Measurements from ENCODE around the gene SLC14A1.

Gene SLC14A1

DNA sequence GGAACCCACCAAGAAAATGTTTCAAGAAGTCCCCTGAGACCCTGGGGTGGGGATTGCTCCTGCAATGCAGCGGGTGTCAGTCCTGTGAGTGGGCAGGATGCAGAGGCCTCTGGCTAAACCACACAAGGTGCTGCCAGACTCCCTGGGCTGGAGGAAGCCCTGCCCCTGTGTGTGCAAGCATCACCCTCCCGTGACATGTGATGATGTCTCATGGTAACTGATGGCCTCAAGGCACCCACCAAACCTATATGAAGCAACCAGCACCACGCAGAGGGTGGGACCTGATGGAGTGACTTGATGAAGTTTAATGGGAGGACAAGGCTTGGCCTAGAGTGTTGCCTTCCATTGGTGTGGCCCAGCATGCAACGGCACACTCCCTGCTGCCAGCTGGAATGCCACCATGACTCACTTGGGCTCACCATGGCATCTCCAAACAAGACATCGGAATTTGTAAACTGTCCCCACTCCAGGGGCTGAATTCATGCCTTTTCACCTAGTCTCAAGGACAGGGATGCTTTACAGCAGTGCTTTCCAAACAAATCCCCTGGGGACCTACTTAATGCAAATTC is 8.7 kb upstream of the SLC14A1 start:
- no peak for DNase-seq (ENCODE audit: insufficient read length, low spot score)
- TF ChIP-seq POLR2AphosphoS5 (IDR thresholded peaks at IDR 0.05; ENCODE audit: low read depth, low read length): no peak
- TF ChIP-seq PAX5 (IDR thresholded peaks at IDR 0.05; ENCODE audit: insufficient read depth, low read length, severe bottlenecking): no peak
- TF ChIP-seq POU2F2 (IDR thresholded peaks at IDR 0.05; ENCODE audit: low read depth, low read length): no peak
- TF ChIP-seq SPI1 (IDR thresholded peaks at IDR 0.05; ENCODE audit: low read depth, low read length): no peak
- no peak for TF ChIP-seq POLR2A (IDR thresholded peaks at IDR 0.05; ENCODE audit: low read depth, low read length)
- no peak for TF ChIP-seq TAF1 (IDR thresholded peaks at IDR 0.05; ENCODE audit: low read depth, low read length)
- no peak for FAIRE-seq

- TF ChIP-seq SPI1 (IDR thresholded peaks at IDR 0.05; ENCODE audit: low read depth, low read length) (no peak), POLR2AphosphoS5 (IDR thresholded peaks at IDR 0.05; ENCODE audit: low read depth, low read length) (no peak), POLR2A (IDR thresholded peaks at IDR 0.05; ENCODE audit: low read depth, low read length) (no peak), TAF1 (IDR thresholded peaks at IDR 0.05; ENCODE audit: low read depth, low read length) (no peak), POU2F2 (IDR thresholded peaks at IDR 0.05; ENCODE audit: low read depth, low read length) (no peak), PAX5 (IDR thresholded peaks at IDR 0.05; ENCODE audit: insufficient read depth, low read length, severe bottlenecking) (no peak)
- DNase-seq (ENCODE audit: insufficient read length, low spot score): no peak
- no peak for FAIRE-seq
Observed at GRCh38 chr18:45719106-45719505, 4.9 kb upstream of the SLC14A1 start.

- TF ChIP-seq PAX5 (IDR thresholded peaks at IDR 0.05; ENCODE audit: insufficient read depth, low read length, severe bottlenecking) (no peak), POLR2AphosphoS5 (IDR thresholded peaks at IDR 0.05; ENCODE audit: low read depth, low read length) (no peak), POLR2A (IDR thresholded peaks at IDR 0.05; ENCODE audit: low read depth, low read length) (no peak), SPI1 (IDR thresholded peaks at IDR 0.05; ENCODE audit: low read depth, low read length) (no peak), POU2F2 (IDR thresholded peaks at IDR 0.05; ENCODE audit: low read depth, low read length) (no peak), TAF1 (IDR thresholded peaks at IDR 0.05; ENCODE audit: low read depth, low read length) (no peak)
- FAIRE-seq (peak; percentile 45), DNase-seq (ENCODE audit: insufficient read length, low spot score) (peak; percentile 60)
Observed at GRCh38 chr18:45722899-45723298, 1.1 kb upstream of the SLC14A1 start.

- DNase-seq (ENCODE audit: insufficient read length, low spot score): no peak
- no peak for TF ChIP-seq POLR2AphosphoS5 (IDR thresholded peaks at IDR 0.05; ENCODE audit: low read depth, low read length)
- TF ChIP-seq POLR2A (IDR thresholded peaks at IDR 0.05; ENCODE audit: low read depth, low read length): no peak
- TF ChIP-seq PAX5 (IDR thresholded peaks at IDR 0.05; ENCODE audit: insufficient read depth, low read length, severe bottlenecking): no peak
- no peak for TF ChIP-seq POU2F2 (IDR thresholded peaks at IDR 0.05; ENCODE audit: low read depth, low read length)
- no peak for TF ChIP-seq SPI1 (IDR thresholded peaks at IDR 0.05; ENCODE audit: low read depth, low read length)
- no peak for TF ChIP-seq TAF1 (IDR thresholded peaks at IDR 0.05; ENCODE audit: low read depth, low read length)
- FAIRE-seq: no peak
Observed at GRCh38 chr18:45724601-45725000, 620 bp downstream of the SLC14A1 start.

- DNase-seq (ENCODE audit: insufficient read length, low spot score): no peak
- TF ChIP-seq PAX5 (IDR thresholded peaks at IDR 0.05; ENCODE audit: insufficient read depth, low read length, severe bottlenecking): no peak
- TF ChIP-seq POU2F2 (IDR thresholded peaks at IDR 0.05; ENCODE audit: low read depth, low read length): no peak
- no peak for TF ChIP-seq SPI1 (IDR thresholded peaks at IDR 0.05; ENCODE audit: low read depth, low read length)
- TF ChIP-seq POLR2AphosphoS5 (IDR thresholded peaks at IDR 0.05; ENCODE audit: low read depth, low read length): no peak
- TF ChIP-seq POLR2A (IDR thresholded peaks at IDR 0.05; ENCODE audit: low read depth, low read length): no peak
- no peak for TF ChIP-seq TAF1 (IDR thresholded peaks at IDR 0.05; ENCODE audit: low read depth, low read length)
Observed at GRCh38 chr18:45725336-45725735, 1.4 kb downstream of the SLC14A1 start.

DNA sequence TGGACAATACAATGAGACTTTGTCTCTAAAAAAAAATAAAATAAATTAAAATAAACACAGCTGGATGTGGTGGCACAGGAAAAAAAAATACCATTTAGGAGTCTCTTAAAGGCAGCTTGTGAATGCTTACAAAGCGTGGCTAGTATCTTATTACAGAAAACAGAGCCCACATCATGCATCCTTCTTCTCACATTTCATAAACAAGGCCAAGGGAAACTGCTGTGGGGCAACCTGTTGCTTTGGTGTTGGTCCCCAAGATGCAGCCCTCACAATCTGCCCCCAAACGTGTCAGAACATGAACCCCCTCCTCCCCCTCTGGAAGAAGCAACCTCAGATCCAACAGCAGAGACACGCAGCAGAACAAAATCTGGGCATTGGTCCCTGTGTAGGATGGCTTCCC is 2.6 kb downstream of the SLC14A1 start:
- FAIRE-seq (no peak), DNase-seq (ENCODE audit: insufficient read length, low spot score) (no peak)
- TF ChIP-seq PAX5 (IDR thresholded peaks at IDR 0.05; ENCODE audit: insufficient read depth, low read length, severe bottlenecking) (no peak), POLR2AphosphoS5 (IDR thresholded peaks at IDR 0.05; ENCODE audit: low read depth, low read length) (no peak), POU2F2 (IDR thresholded peaks at IDR 0.05; ENCODE audit: low read depth, low read length) (no peak), TAF1 (IDR thresholded peaks at IDR 0.05; ENCODE audit: low read depth, low read length) (no peak), POLR2A (IDR thresholded peaks at IDR 0.05; ENCODE audit: low read depth, low read length) (no peak), SPI1 (IDR thresholded peaks at IDR 0.05; ENCODE audit: low read depth, low read length) (no peak)

More at GRCh38 chr18:45725336-45725735, 1.4 kb downstream of the SLC14A1 start:
- FAIRE-seq: no peak

DNA sequence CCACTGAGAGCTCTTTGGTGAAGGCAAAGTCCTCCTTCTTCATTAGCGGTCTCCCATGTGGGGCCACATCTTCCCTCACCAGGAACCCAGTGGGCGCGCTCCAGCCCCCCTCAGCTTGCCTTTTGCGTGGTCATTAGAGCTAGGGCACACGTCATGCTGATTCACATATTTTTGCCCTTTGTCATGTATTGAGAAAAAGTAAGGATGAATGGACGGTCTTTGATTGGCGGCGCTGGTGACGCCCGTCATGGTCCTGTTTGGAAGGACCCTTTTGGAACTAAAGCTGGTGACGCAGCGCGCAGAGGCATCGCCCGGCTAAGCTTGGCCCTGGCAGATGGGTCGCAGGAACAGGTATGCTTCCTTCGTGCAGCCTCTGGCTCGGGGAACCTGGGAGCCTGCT is 3.1 kb downstream of the SLC14A1 start:
- TF ChIP-seq POLR2A (IDR thresholded peaks at IDR 0.05; ENCODE audit: low read depth, low read length) (no peak), PAX5 (IDR thresholded peaks at IDR 0.05; ENCODE audit: insufficient read depth, low read length, severe bottlenecking) (no peak), TAF1 (IDR thresholded peaks at IDR 0.05; ENCODE audit: low read depth, low read length) (no peak), POU2F2 (IDR thresholded peaks at IDR 0.05; ENCODE audit: low read depth, low read length) (no peak), SPI1 (IDR thresholded peaks at IDR 0.05; ENCODE audit: low read depth, low read length) (no peak), POLR2AphosphoS5 (IDR thresholded peaks at IDR 0.05; ENCODE audit: low read depth, low read length) (no peak)
- FAIRE-seq: no peak
- DNase-seq (ENCODE audit: insufficient read length, low spot score): no peak

DNA sequence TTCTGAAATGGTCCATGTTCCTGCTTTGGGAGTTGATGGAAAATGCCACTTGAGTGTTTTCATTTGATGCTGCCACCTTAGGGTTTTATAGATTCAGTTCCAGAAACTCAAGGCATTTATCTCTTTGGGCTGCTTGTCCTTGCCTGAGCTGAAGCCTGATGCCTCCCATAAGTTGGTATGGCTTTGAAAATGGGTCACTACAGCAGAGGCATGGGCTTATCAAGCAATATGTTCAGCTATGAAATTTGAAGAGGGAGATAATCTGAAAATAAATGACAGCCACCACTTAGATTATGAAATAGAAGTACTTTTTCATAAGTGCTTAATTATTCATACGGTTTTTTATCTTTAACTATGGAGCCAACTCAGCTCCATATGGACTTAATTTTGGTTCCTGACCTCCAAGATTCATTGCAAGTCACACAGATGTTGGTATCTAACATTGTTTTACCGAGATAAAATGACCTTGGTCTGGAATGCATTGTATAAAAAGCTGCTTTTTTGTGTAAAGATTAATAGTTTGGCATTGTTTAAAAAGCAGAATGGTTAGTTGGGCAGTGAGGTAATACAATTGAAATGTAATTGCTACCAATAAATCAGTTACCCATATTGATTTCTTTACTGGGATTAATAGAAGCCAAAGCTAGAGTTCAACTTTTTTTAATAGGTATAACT is 4.5 kb downstream of the SLC14A1 start:
- FAIRE-seq (no peak), DNase-seq (ENCODE audit: insufficient read length, low spot score) (no peak)
- no peak for TF ChIP-seq POLR2AphosphoS5 (IDR thresholded peaks at IDR 0.05; ENCODE audit: low read depth, low read length)
- no peak for TF ChIP-seq POU2F2 (IDR thresholded peaks at IDR 0.05; ENCODE audit: low read depth, low read length)
- no peak for TF ChIP-seq SPI1 (IDR thresholded peaks at IDR 0.05; ENCODE audit: low read depth, low read length)
- no peak for TF ChIP-seq TAF1 (IDR thresholded peaks at IDR 0.05; ENCODE audit: low read depth, low read length)
- no peak for TF ChIP-seq POLR2A (IDR thresholded peaks at IDR 0.05; ENCODE audit: low read depth, low read length)
- TF ChIP-seq PAX5 (IDR thresholded peaks at IDR 0.05; ENCODE audit: insufficient read depth, low read length, severe bottlenecking): no peak

GRCh38 chr18:45730832-45731575 is 7.0 kb downstream of the SLC14A1 start:
- TF ChIP-seq POLR2AphosphoS5 (IDR thresholded peaks at IDR 0.05; ENCODE audit: low read depth, low read length) (no peak), PAX5 (IDR thresholded peaks at IDR 0.05; ENCODE audit: insufficient read depth, low read length, severe bottlenecking) (no peak), POU2F2 (IDR thresholded peaks at IDR 0.05; ENCODE audit: low read depth, low read length) (no peak), TAF1 (IDR thresholded peaks at IDR 0.05; ENCODE audit: low read depth, low read length) (no peak)
- FAIRE-seq (no peak), DNase-seq (ENCODE audit: insufficient read length, low spot score) (no peak)
